Ovary (tissue), 3 donors: ENCODE data around the gene SOX5.
"Not testable (repeated sequence)": the region's sequence is repeated elsewhere in the genome, so short reads cannot be mapped to it uniquely, and the experiment has no call there.

Source experiments
- EP300 ChIP-seq: sonication (generic); formaldehyde crosslinking; IDR thresholded peaks from one replicate; pipeline ENCODE4 v1.6.1; 2017; ENCODE audit warnings: antibody characterized with exemption
- POLR2A ChIP-seq: fragments of 450-650 bp; IDR thresholded peaks from one replicate; pipeline ENCODE4 v1.6.1; 2017; ENCODE audit warnings: antibody characterized with exemption, mild to moderate bottlenecking, moderate library complexity
- TF ChIP-seq, protein P1 (sequence below), 3 donors: fragments of 450-650 bp in 2 of 3; fragments of 200-600 bp in 1 of 3; IDR thresholded peaks; one replicate each; pipeline versions ENCODE4 v1.5.1 to v1.8.0; 2016 to 2022; ENCODE audit warnings: antibody characterized with exemption in 3 of 3, mild to moderate bottlenecking in 1 of 3
- donor health status: DM: no; HTN: no; CAD: no.

DNA sequence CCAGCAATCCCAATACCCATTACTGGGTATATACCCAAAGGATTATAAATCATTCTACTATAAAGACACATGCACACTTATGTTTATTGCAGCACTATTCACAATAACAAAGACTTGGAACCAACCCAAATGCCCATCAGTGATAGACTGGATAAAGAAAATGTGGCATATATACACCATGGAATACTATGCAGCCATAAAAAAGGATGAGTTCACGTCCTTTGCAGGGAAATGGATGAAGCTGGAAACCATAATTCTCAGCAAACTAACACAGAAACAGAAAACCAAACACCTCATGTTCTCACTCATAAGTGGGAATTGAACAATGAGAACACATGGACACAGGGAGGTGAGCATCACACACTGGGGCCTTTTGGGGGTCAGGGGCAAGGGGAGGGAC, 72.9 kb downstream of the SOX5 start:
- TF ChIP-seq, protein P1, sequence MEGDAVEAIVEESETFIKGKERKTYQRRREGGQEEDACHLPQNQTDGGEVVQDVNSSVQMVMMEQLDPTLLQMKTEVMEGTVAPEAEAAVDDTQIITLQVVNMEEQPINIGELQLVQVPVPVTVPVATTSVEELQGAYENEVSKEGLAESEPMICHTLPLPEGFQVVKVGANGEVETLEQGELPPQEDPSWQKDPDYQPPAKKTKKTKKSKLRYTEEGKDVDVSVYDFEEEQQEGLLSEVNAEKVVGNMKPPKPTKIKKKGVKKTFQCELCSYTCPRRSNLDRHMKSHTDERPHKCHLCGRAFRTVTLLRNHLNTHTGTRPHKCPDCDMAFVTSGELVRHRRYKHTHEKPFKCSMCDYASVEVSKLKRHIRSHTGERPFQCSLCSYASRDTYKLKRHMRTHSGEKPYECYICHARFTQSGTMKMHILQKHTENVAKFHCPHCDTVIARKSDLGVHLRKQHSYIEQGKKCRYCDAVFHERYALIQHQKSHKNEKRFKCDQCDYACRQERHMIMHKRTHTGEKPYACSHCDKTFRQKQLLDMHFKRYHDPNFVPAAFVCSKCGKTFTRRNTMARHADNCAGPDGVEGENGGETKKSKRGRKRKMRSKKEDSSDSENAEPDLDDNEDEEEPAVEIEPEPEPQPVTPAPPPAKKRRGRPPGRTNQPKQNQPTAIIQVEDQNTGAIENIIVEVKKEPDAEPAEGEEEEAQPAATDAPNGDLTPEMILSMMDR (IDR thresholded peaks at IDR 0.05), result not testable (repeated sequence)
- TF ChIP-seq POLR2A, EP300: not testable (repeated sequence)
